Neural progenitor cell (in vitro differentiated cells): ENCODE measurements around the gene PXDN.

Experiments
- CTCF ChIP-seq: fragments of 200-600 bp; sonication (generic); IDR thresholded peaks from 2 replicates; pipeline ENCODE4 v1.5.1; 2017; ENCODE audit warnings: antibody characterized with exemption, mild to moderate bottlenecking
- EZH2 ChIP-seq: fragments of 200-600 bp; sonication (generic); IDR thresholded peaks from 2 replicates; pipeline ENCODE4 v1.6.1; 2017; ENCODE audit warnings: antibody characterized with exemption, mild to moderate bottlenecking, moderate library complexity

DNA sequence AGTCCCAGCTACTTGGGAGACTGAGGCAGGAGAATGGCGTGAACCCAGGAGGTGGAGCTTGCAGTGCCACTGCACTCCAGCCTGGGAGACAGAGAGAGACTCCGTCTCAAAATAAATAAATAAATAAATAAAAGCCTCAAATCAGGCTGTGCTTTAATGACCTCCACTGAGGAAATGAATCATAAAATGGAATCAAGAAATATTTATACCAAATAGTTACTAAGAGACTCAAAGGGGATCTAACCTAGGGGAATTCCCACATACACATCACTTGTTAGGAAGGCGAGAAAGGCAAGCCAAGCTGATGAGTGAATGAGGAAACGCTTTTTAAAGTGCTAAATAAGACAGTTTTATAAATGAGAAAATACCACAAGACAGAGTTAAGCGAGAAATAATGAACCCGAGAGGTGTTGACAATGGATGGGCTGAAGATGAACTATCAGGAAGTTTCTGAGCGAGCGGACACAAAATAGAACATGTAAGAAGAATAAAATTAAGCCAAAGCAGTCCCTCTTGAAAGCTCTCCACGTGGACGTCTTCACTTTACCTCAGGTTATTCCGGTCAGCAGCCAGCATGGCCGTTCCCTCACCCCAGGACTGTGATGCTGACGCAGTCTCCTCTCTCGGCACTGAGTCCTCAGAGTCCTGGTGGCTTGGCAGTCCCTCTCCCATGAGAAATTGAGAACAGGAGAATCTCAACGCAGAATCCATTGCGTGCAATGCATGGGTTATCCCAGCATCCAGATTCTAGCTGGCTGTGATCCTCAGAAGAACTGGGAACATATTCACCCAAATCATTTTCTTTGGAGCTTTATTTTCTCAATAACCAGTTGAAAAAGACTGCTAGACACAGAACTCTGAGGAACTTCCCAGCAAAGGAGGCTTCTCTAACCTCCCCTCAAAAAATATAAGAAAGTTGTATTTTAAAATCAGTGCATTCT lies 22.3 kb downstream of the PXDN start:
- TF ChIP-seq EZH2 (no peak), CTCF (no peak)
